Frontal cortex (tissue), 4 donors: ENCODE results near the gene PROCA1. TPM values are rescaled to one million over a fixed set of nuclear protein-coding genes. Genes with fewer than 3 reads are reported as not detected.
A peak's percentile ranks its signal among the peaks of the same experiment; 100 is the strongest.
"Not testable (repeated sequence)": the region's sequence is repeated elsewhere in the genome, so short reads cannot be mapped to it uniquely, and the experiment has no call there.

Experiments used
- DNase-seq, 2 donors: peaks; one replicate each; pipeline ENCODE4 v3.0.0; 2012; ENCODE audit warnings: low spot score in 2 of 2
- FAIRE-seq: peaks from 2 replicates; lab custom pipeline; 2012; peaks lifted over from hg19 to GRCh38; lab: Jason Lieb, UNC
- total RNA-seq: library from RNA; depleted of rRNA; stranded (reverse); fragments of >200 nt; gene quantifications from one replicate; pipeline ENCODE4 v1.2.3, GENCODE V29; 2014
- donor health status: control.
- donor health status: control.
- donor health status: control.

PROCA1 gene
- total RNA-seq, 1 donor from 2014 or later = 2.9 TPM

GRCh38 chr17:28744972-28745785 is 33.5 kb upstream of the PROCA1 start:
- no peak for FAIRE-seq
- DNase-seq = peak; percentile 64 to 84

- FAIRE-seq = no peak
Observed at GRCh38 chr17:28744104-28744971, 32.6 kb upstream of the PROCA1 start.

DNA sequence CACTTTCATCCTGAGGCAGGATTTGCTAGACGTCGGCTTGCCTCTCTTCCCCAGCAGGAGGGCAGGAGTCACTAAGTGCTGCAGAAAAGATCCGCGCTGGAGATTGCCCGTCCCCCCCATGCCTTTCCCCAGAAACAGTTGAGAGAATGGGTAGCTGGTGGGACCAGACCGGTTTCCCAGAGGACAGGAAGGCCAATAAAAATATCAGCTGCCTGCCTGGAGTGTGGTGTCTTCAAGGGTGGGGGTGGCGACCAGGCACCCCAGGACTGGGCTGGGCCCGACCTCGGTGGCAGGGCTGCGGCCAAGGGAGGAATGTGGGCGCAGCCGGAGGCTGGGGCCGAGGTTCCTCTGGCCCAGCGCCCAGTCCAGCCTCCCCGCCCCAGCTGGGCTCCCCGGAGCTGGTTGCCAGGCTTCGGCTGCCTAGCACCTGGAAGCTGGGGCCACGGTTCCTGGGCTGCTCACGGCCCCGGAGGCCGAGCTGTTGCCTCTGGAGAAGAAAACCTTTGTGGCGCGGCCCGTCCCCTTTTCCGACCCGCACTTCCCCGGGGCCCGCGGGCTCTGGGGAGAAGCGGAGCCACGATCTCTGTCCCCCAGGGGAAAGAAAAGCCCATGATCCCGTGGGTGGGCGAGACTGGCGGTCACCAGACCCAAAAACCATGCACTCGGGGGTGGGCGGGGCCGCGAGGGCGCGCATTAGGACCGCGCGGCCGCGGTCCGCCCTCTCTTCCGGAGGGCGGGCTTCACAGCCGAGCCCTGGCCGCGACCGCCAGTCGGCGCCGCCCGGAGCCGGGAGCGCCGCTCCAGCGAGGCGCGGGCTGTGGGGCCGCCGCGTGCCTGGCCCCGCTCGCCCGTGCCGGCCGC is 31.8 kb upstream of the PROCA1 start, which contains the start of gene TRAF4:
Gene TRAF4, plus strand, starts transcription at position 769 of the 861 bp plus-strand sequence. CDS start 102 bp downstream, outside the sequence.
- FAIRE-seq = no peak
- DNase-seq = peak; percentile 93 to 95

More at GRCh38 chr17:28744104-28744971, 32.6 kb upstream of the PROCA1 start:
- DNase-seq = peak; percentile 82 to 90

DNA sequence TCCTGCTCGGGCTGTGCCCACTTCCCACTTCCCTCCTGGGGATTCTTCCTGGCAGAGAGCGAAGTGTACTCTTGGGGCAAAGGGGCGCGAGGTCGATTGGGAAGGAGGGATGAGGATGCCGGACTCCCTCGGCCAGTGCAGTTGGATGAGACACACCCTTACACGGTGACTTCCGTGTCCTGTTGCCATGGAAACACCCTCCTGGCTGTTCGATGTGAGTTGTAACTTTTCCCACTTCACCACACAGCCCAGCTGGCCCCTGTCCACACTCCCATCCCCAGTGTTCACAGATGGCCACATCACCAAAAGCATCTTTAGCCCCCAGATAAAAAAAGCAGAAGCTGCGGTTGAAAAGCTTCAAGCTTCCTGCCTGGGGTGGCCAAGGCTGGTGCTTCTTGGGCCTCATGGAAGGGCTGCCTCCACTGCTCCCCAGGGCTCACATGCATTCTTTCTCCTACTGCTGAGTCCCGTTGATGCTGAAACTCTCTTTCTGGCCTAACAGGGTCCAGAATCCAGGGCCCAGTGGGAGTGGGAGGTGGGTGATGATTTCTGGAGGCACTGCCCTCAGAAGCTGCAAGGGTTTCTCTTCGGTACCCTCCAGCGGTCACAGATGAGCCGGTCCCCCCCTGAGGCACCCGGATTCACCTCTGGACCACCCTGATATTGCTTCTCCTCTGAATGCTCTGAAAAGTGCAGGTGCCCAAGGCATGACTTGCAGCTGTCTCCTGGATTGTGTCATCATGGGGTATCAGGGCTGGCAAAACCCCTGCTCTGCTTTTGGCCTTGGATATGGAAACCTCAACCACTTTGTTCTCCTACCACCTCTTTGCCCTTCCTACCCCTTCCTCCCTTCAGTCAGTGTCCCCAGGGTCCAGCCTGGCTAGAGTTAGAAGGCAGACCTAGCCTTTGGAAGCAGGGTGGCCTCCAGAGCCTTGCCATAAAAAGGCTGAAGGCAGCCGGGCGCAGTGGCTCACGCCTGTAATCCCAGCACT is 30.0 kb upstream of the PROCA1 start:
- peak in 1 of 2 donors; percentile 42 for DNase-seq
- FAIRE-seq = no peak

GRCh38 chr17:28740406-28741357 is 29.0 kb upstream of the PROCA1 start:
- DNase-seq = no peak
- FAIRE-seq = no peak

DNA sequence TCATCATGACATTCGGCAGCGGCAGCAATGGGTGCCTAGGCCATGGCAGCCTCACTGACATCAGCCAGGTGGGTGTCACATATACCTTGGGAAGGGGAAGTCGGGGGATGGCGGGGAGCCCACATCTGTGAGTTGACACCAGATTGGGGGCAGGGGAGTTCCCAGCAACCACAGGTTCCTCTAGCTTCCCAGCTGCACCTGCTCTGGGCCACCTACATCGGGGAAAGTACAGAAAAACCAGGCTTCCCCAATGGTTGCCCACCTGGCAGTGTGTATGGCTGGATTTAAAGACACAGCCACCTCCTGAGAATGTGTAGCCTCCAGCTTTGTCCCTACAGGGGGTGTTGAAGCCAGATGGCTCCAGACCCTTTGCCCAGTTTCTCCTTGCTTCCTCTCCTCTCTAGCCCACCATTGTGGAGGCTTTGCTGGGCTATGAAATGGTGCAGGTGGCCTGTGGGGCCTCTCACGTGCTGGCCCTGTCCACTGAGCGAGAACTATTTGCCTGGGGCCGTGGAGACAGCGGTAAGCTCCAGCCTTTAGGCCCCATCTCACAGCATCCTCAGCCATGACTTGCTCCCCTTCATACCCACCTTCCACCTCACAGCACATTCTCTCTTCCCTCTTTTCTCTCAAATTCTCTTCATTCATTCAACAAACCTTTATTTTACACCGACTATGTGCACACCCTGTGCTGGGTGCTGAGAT is 27.1 kb upstream of the PROCA1 start:
- DNase-seq = no peak
- no peak for FAIRE-seq

- DNase-seq = no peak
- no peak for FAIRE-seq
Observed at GRCh38 chr17:28737770-28738679, 26.3 kb upstream of the PROCA1 start.

- FAIRE-seq (no peak), DNase-seq (no peak)
Observed at GRCh38 chr17:28737316-28737715, 25.6 kb upstream of the PROCA1 start.

GRCh38 chr17:28735913-28736769 is 24.5 kb upstream of the PROCA1 start:
- FAIRE-seq, DNase-seq: not testable (repeated sequence)

- DNase-seq (no peak), FAIRE-seq (no peak)
Observed at GRCh38 chr17:28735242-28735722, 23.6 kb upstream of the PROCA1 start.

- DNase-seq (no peak), FAIRE-seq (no peak)
Observed at GRCh38 chr17:28734712-28735241, 23.1 kb upstream of the PROCA1 start.

GRCh38 chr17:28733346-28733745 is 21.7 kb upstream of the PROCA1 start:
- FAIRE-seq = no peak
- no peak for DNase-seq

- no peak for FAIRE-seq
Observed at GRCh38 chr17:28729950-28730330, 18.3 kb upstream of the PROCA1 start.

DNA sequence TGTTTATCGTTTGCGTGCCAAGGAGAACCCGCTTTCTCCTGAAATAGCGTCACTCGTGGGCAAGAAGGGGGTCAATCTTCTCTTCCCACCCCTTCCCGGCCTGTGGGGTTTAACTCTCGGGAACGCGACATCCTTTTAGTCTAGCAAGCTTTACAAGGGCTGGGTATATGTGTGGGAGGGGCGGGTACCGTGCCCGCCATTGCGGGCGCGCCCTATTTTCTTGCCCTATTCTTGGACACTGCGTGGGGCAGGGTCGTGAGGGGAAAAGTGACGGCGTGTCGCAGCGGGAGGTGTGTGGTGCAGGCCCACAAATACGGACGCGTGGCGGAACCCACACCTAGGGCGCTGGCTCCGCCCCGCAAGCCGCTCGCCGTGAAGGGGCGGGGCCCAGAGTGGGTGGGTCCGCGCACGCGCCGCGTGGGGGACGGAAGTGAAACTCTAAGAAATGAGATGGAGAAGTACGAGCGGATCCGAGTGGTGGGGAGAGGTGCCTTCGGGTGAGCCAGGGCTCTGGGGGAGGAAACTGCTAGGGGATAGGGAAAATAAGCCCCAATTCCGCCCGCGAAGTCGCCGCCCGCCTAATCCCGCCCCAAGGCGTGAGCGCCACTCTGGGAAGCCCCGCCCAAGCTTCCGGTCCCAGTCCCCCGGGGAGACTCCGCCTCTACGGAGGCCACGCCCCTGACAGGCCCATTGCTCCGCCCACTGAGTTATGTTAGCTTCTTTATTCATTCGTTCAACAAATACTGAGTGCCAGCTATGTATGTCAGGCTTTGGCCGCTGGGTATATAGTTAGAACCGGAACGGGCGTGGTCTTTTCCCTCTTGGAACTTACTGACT is 16.9 kb upstream of the PROCA1 start, which contains the start of gene NEK8:
Gene NEK8, plus strand, starts transcription at position 425 of the 837 bp plus-strand sequence. Its CDS starts 26 bp downstream, at position 451.
- no peak for FAIRE-seq
- DNase-seq = peak; percentile 90 to 94

More at GRCh38 chr17:28729950-28730330, 18.3 kb upstream of the PROCA1 start:
- no peak for DNase-seq
